Activated CD8-positive, alpha-beta memory T cell treated with anti-CD3 and anti-CD28 coated beads, Interleukin-2, amount 50 U/mL, for 4 hours (primary cell): ENCODE data around the gene POLR3GL.

Experiments used
- DNase-seq: peaks from one replicate; pipeline ENCODE4 v3.0.0-alpha.2; 2020

POLR3GL gene

GRCh38 chr1:145993618-145994390 lies 29.3 kb downstream of the POLR3GL start:
- DNase-seq: no peak

- DNase-seq: peak; percentile 43
Measured at GRCh38 chr1:145994391-145995120, 30.1 kb downstream of the POLR3GL start.

- DNase-seq: no peak
Measured at GRCh38 chr1:145995148-145995881, 30.8 kb downstream of the POLR3GL start.

GRCh38 chr1:145995964-145996432 lies 31.5 kb downstream of the POLR3GL start:
- DNase-seq: no peak

GRCh38 chr1:145996433-145997015 lies 32.0 kb downstream of the POLR3GL start, which contains the start of gene TXNIP:
Gene TXNIP, minus strand, starts transcription at chr1:145996579. Its CDS starts 313 bp downstream, at chr1:145996266.
- peak; percentile 87 for DNase-seq

DNA sequence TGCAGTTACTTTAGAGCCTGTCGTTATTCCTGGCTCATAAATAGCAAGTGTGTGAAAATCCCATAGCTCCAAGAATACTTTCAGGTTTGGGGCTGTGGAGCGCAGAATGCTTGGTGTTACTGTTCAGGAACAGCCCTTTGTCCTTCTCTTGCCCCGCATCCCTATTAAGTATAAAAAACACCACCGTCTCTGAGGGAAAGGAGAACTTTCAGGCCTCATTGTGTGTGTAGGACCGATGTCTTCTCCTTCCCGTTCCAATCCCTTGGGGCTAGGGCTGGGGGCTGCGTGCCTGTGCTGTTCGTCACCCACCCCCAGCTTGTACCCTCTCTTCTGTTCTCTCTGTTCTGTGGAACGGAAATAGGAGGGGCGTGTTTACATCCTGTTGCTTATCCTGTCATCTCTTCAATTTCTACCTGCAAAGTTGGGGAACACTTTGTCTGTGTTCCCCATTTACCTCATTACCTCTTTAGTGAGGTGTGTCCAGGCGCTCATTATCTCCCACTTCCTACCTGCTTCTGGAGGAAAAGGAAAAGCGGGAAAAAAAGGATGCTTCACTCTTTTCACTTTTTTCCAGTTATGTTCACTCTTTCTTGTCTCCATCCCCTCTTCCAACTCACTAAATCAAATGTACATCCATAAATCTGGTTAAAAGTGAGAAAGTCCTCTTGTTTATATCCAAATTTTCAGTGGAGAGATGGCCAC lies 32.7 kb downstream of the POLR3GL start:
- DNase-seq: peak; percentile 37

DNA sequence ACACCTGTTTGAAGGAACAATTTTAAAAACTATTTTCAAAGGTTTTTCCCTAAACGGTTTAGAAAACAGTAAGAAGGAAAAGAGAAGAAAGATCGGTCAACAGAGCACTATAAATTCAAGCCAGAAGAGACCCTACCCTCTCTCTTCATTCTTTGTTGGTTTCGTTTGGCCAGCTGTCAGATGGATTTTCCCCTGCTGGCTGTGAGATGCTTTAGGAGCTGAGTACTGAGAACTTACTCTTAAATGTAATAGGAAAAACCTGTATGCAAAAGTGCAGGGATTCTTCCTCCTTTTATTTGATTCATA lies 33.2 kb downstream of the POLR3GL start:
- DNase-seq: no peak

GRCh38 chr1:145999321-146000024 lies 35.0 kb downstream of the POLR3GL start:
- DNase-seq: no peak

GRCh38 chr1:146001709-146002108 lies 37.2 kb downstream of the POLR3GL start:
- no peak for DNase-seq

GRCh38 chr1:146007489-146008133 lies 43.1 kb downstream of the POLR3GL start:
- DNase-seq: no peak

DNA sequence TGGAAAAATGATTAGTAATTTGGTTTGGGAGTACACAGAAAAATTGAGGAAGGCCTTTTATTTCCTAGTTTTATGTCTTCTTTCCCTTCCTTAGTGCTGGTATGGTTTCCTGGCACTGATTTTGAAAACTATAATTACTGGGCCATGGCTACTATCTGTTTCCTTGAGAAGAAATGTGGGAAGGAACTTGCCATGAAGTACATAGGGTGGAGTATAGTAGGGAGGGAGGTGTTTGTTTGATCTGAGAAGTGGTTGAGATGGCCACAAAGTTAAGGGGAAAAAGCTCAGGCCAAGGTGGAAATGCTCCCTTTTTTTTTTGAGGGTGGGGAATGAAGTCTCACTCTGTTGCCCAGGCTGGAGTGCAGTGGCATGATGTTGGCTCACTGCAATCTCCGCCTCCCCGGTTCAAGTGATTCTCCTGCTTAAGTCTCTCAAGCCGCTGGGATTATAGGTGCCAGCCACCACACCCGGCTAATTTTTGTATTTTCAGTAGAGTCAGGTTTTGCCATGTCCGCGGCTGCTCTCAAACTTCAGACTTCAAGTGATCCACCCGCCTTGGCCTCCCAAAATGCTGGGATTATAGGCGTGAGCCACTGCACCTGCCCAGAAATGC lies 45.7 kb downstream of the POLR3GL start:
- DNase-seq: no peak

DNA sequence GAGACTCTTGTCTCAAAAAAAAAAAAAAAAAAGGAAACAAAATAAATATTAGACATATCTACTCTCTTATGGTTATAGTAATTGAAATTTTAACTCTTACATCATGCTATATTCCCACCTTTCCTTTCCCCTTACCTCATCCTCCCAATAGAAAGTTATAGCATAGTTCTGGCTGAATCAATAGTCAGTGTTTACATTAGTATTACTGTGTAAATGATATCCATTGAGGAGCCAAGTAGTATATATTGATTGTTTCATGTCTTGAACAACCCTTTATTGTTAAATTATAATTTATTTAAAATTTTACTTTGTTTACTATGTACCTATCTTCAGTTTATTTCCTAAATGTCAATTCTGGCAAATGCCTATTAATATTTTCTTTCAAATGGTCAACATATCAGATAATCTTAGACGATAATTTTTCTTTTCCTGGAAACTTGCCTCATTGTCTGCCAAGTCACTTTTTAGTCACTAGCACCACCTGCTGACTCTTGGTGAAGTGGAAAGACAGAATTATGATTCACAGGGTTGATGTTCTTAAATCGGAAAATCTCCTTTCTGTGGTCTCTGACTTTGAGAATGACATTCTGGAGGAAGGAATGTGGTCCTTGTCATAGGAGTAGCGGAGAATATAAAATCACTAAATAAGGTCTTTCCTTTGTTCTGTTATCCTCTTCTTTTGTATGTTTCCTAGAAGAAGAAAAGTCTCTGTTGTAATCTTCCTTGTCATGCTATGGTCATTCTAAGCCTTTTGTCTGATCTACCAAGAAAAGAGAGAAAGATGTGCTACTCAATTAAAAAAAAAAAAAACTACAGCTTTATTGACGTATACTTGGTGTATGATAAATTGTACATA lies 48.4 kb downstream of the POLR3GL start:
- peak; percentile 57 for DNase-seq

DNA sequence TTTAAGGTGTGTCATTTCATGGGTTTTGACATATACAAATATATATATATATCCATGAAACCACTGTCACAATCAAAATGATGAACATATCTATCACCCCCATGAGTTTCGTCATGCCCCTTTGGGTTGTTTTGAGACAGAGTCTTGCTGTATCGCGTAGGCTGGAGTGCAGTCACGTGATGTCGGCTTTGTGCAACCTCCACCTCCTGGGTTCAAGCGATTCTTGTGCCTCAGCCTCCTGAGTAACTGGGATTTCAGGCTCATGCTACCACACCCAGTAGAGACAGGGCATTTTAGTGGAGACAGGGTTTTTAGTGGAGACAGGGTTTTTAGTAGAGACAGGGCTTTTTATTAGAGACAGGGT lies 49.1 kb downstream of the POLR3GL start:
- no peak for DNase-seq

DNA sequence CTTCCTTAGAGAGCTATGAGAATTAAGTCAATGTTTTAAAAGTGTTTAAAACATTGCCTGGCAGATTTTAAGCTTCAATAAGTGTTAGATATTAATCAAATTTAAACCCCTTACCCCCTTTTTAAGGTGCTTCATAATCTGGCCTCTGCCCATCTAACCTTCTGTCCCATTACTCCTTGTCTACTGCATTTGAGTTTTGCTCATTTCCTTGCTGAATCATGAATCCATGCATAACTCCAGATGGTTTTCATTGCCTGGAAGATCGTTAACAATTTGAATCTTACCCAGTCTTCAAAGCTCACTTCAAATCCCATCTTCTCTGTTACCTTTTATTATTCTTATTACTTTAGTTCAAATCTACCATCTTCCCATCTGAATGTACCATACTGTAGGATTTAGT lies 52.4 kb downstream of the POLR3GL start:
- DNase-seq: no peak

DNA sequence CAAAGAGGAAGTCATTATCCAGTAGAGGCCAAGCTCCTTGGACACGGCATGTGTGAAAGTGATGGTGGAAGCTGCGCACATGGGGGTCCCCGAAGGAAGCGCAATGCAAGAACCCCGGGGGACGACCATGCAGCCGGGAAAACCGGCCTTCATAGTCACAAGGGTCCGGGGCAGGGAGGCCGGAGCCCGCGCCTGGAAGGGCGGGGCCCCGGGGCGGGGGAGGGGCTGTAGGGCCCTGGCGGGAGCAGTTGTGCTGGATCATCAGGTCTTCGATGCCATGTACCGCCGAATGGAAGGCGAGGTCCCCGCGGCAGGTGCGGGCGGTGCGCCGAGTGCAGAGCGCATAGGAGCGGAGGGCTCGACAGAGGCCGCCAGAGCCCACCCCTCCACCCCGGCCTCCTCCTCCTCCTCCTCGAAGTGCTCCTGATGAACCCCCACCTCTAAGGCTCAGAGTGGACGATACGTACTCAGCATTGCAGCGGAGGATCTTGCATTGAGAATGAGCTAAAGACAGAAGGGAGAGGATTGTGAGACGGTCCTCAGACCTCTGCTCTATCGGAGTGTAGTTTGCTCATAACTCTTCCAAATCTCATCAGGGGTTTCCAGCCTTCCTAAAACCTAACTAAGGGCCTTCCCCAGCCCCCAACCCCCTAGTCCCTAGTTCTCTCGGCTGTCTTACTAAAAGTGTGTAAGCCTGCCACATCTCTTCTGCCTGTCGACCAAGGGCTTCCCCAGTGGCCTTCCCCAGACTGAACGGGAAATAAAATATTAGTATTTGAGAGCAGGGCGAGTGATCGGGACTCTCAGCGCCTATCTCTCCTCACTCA lies 55.0 kb downstream of the POLR3GL start:
- DNase-seq: no peak

- no peak for DNase-seq
Measured at GRCh38 chr1:146020058-146021049, 55.9 kb downstream of the POLR3GL start.

DNA sequence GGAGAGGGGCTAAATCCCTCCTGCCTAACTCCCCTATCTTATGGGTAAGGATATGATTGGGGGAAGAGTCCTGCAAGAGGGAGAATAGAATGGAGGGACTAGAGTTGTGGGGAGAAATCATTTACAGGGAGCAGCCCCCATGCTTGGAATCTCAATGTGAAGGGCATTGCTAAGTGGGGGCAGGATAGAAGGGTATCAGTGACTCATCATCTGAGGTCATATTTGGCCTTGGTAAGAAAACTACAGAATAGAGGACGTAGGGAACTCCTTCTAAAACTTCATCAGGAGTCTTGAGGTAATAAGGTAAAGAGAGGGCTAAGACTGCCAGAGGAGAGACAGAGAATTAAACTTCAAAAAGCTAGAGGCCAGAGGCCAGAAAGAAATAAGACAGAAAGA lies 56.6 kb downstream of the POLR3GL start:
- DNase-seq: no peak
